Measurements from ENCODE around the gene CNTNAP3.
"Not testable (repeated sequence)": the region's sequence is repeated elsewhere in the genome, so short reads cannot be mapped to it uniquely, and the experiment has no call there.

CNTNAP3 gene

GRCh38 chr9:39062966-39063365 is 225.0 kb downstream of the CNTNAP3 start:
- not testable (repeated sequence) for DNase-seq

- not testable (repeated sequence) for DNase-seq
Observed at GRCh38 chr9:39054453-39054852, 233.5 kb downstream of the CNTNAP3 start.

- not testable (repeated sequence) for DNase-seq
Observed at GRCh38 chr9:39046833-39047232, 241.1 kb downstream of the CNTNAP3 start.

- DNase-seq: not testable (repeated sequence)
Observed at GRCh38 chr9:39042352-39042803, 245.6 kb downstream of the CNTNAP3 start.

GRCh38 chr9:39041774-39042173 is 246.2 kb downstream of the CNTNAP3 start:
- DNase-seq: not testable (repeated sequence)

GRCh38 chr9:39039148-39039547 is 248.8 kb downstream of the CNTNAP3 start:
- DNase-seq: not testable (repeated sequence)

- DNase-seq: not testable (repeated sequence)
Observed at GRCh38 chr9:39038221-39038620, 249.7 kb downstream of the CNTNAP3 start.

- not testable (repeated sequence) for DNase-seq
Observed at GRCh38 chr9:39033849-39034248, 254.1 kb downstream of the CNTNAP3 start.

- DNase-seq: not testable (repeated sequence)
Observed at GRCh38 chr9:39030204-39031019, 257.6 kb downstream of the CNTNAP3 start.

- DNase-seq: not testable (repeated sequence)
Observed at GRCh38 chr9:39028855-39029254, 259.1 kb downstream of the CNTNAP3 start.

GRCh38 chr9:39028168-39028567 is 259.8 kb downstream of the CNTNAP3 start:
- not testable (repeated sequence) for DNase-seq

- not testable (repeated sequence) for DNase-seq
Observed at GRCh38 chr9:39025911-39026588, 261.9 kb downstream of the CNTNAP3 start.
